ENCODE results near the gene ADRA2A.
A peak's percentile ranks its signal among the peaks of the same experiment; 100 is the strongest.

Gene ADRA2A

GRCh38 chr10:111076682-111077478 lies at the start of gene ADRA2A:
ADRA2A (plus strand) TSS chr10:111077029; CDS start chr10:111077997, 968 bp downstream.
- no peak for DNase-seq

GRCh38 chr10:111030042-111030750 lies 46.6 kb upstream of the ADRA2A start:
- no peak for DNase-seq

GRCh38 chr10:111034598-111035310 lies 42.1 kb upstream of the ADRA2A start:
- DNase-seq = no peak

DNA sequence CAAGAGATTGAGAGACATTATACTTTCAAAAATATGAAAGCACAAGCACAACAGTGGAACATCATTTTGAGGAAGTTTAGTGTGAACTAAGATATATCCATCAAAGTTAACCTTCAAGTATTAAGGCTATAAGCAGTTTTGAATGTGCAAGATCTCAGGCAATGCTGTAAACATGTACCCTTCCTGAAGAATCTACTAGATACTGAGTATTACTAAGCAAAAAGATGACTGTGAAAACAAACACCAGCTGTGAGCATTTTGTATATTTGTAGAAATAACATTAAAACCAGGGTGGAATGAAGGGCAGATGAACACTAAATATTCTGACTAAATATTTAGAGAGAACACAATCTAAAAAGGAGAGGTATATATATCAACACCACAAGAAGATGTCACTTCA lies 41.3 kb upstream of the ADRA2A start:
- no peak for DNase-seq

DNA sequence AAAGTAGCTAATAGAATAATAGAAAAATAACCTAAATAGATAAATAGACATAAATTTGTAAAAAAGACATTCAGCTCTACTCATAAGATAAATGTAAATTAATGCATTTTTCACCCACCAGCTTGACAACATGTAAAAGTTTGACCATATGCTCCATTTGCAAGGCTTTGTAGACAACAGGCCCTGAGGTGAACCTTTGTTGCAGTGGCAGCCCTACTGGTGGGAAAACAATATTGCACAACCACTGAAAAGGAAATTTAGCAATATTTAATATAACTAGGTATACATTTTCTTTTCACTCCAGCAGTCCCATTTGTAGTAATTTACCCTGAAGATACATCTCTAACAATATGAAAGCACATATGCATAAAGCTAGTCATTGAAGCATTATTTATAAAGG lies 39.0 kb upstream of the ADRA2A start:
- DNase-seq = no peak

DNA sequence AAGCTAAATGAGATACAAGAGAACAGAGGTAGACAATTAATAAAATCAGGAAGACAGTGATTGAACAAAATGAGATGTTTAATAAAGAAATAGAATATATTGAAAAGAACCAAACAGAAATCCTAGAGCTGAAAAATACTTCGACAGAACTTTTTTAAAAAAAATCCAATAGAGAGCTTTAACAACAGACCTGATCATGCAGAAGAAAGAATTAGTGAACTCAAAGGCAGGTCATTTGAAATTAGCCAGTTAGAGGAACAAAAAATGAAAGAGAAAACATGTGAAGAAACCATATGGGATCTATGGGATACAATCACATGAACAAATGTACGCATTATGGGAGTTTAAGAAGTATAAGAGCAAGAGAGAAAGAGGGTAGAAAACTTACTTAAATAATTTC lies 37.3 kb upstream of the ADRA2A start:
- no peak for DNase-seq

- DNase-seq = no peak
Observed at GRCh38 chr10:111057006-111057405, 19.8 kb upstream of the ADRA2A start.

GRCh38 chr10:111063471-111063870 lies 13.4 kb upstream of the ADRA2A start:
- DNase-seq = no peak

DNA sequence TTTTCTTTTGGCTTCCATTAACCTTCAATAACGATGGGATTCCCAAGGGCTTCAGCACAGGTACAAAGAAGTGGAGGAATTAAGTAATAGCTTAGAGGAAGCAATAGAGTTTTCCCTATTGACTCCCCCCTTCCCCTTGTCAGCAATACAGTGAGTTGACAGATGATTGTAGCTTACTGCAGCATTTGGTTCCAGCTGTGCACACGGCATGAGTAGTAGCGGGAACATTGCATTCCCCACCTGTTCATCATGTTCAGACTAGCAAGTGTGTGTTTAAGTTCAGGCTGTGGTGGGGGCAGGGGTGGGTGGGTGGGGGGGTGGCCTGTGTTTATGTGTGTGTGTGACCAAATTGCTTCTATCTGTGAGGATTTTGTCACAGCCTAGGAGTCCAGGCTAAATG lies 4.6 kb upstream of the ADRA2A start:
- no peak for DNase-seq

DNA sequence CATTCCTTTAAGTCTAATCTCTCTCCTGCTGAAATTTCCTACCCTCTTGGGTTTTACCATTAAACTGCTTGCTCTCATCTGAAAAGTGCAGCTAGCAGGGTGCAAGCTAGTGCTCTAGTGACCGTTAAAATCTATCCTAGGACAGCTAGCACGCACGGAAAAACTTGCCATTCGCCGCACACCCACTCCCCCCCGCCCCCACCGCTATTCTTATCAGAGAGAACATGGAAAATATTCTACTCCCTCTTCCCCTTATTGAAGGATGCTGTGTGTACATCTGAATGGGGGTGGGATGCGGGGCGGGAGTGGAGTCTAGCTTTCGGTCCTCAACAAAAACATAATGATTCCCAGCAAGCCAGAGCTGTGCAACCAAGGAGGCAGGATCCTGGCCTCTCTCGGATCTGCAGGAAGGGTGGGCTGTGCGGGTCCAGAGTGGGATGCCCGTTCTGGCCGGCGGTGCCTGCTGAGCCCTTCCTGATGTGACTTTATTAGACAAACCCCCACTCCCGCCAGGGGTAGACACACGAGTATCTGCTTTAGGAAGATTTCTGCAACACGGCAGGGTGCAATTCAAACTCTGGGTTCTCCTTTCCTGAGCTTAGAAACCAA lies 1.1 kb upstream of the ADRA2A start:
- DNase-seq = no peak

DNA sequence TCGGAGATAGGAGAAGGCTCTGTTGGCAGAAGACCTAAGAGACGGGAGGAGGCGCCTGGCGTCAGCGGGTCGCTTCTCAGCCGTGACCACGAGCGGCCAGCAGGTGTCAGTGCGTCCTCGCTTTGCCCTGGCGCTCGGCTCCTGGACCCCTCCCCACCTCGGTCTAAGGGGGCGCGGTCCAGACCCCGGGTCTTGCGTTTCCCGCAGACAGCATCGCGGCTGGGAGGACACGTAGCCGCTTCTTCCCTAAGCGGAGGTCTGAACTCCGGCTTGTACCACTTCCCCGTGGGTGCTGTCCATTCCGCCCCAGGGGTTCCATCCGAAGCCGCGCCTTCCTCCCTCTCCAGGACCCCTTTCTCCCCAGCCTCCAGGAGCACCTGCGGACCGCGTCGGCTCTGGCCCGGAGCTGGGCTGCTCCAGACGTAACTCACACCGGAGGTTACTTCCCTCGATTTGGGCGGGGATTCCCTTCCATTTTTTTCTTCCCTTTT lies 593 bp upstream of the ADRA2A start:
- DNase-seq = peak in 1 of 2 donors; percentile 37

- DNase-seq = no peak
Observed at GRCh38 chr10:111077479-111077784, 603 bp downstream of the ADRA2A start.

GRCh38 chr10:111077785-111078504 lies 1.1 kb downstream of the ADRA2A start:
- no peak for DNase-seq

DNA sequence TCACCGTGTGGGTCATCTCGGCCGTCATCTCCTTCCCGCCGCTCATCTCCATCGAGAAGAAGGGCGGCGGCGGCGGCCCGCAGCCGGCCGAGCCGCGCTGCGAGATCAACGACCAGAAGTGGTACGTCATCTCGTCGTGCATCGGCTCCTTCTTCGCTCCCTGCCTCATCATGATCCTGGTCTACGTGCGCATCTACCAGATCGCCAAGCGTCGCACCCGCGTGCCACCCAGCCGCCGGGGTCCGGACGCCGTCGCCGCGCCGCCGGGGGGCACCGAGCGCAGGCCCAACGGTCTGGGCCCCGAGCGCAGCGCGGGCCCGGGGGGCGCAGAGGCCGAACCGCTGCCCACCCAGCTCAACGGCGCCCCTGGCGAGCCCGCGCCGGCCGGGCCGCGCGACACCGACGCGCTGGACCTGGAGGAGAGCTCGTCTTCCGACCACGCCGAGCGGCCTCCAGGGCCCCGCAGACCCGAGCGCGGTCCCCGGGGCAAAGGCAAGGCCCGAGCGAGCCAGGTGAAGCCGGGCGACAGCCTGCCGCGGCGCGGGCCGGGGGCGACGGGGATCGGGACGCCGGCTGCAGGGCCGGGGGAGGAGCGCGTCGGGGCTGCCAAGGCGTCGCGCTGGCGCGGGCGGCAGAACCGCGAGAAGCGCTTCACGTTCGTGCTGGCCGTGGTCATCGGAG lies 1.8 kb downstream of the ADRA2A start:
- DNase-seq = no peak

DNA sequence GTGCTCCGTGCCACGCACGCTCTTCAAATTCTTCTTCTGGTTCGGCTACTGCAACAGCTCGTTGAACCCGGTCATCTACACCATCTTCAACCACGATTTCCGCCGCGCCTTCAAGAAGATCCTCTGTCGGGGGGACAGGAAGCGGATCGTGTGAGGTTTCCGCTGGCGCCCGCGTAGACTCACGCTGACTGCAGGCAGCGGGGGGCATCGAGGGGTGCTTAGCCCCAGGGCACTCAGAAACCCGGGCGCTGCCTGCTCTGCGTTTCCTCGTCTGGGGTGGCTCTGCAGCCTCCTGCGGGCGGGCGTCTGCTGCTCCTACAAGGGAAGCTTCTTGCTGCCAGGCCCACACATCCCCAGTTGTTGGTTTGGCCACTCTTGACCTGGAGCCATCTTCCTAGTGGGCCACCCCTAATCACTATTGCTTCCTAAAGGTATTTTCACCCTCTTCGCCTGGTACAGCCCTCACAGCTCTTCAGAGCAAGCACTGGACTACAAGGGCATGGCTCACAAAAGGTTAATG lies 2.5 kb downstream of the ADRA2A start:
- no peak for DNase-seq

- DNase-seq = no peak
Observed at GRCh38 chr10:111079781-111080180, 3.0 kb downstream of the ADRA2A start.

DNA sequence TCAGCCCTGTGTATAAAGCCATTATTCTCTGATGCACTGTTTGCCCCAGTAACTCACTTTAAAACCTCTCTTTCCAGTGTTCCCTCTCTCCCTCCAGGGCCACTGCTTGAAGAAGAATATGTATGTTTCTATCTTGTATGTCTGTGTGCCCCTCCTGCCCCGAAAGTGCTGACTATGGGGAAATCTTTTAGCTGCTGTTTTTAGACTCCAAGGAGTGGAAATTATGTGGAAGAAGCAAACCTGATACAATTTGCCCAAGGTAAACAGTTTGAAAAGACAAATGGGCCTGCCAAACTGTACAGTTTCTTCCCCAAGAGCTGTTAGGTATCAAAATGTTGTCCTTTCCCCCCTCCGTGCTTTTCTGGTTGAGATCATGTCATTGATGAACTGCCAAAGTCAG lies 3.4 kb downstream of the ADRA2A start:
- no peak for DNase-seq

GRCh38 chr10:111081595-111081994 lies 4.8 kb downstream of the ADRA2A start:
- DNase-seq = no peak

DNA sequence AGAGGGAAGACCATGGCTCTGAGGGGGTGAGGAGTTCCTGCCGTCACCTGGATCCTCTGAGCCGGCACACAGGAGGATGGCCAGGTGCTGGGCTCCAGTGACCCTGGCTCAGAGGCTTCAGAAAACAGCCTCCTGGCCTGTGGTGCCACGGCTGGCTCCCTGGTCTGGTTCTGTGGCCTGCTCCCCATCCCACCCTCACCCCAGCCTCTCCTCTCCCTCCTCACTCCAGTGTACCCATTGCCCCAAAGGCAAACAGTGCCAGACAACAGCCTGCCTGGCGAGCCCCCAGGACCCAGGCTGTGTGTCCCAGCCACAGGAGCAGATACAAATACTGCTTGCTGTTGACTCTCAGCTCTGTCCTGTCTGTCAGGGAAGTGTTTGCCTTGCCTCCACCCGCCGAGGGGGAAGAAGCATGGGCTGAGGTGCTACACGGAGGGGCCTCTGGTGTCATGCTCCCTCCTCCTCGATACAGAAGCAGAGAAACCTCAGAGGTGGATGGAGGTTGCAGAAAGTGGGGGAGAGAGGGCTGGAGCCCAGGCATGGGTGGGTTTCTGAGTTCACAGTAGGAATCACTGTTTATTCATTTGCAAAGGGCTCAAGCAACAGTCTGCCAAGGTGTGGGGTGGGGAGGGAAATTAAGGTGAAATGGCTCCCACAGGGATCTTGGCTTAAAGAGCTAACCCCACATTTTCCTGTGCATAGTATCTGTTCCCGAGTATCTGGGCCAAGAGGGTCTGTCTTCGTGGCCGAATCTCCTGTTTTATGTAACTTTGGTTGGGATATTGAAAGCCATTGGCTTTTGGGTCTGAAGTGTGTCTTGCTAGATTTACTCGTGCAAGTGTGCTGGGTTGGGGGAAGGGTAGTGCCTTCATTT lies 5.5 kb downstream of the ADRA2A start:
- DNase-seq = no peak

DNA sequence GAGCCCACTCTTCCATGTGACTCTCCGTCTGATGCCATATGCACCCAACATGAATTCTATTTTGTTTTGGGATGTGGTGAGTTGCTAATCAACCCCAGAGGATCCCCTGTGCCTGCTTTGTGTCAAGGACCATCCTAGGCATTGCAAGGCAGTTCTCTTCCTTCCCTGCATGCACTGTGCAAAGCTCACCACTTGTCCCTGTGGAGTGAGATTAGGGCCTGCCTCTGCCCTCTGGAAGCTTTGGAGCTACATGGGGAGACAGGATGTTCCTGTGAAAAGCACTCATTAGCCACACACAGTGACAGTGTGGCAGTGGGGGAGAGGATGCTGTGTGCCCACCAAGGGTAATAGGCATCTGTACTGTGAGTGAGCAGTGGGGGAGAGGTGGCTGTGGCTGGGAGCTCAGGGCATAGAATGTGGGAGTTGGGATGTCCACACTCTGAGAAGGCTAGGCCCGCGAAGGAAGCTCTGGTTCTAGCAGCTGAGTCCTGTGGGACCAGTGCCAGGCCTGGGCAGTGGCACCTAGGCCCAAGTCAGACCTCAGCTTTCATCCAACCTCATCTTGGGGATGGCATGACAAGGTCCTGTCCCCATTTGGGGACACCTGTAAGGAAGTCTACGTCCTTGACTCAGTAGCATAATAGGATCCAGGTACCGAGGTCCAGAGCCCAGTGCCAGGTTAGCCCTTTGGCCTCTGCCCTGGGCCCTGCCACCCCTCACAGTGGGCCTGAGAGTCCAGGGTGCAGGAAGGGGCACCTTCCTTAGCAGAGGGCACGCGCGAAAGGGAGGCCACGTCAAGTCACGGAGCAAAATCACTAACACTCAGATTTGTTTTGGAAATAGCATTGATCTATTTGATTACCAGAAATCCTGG lies 6.6 kb downstream of the ADRA2A start:
- DNase-seq = no peak
